Tibial nerve (tissue), 4 donors: ENCODE results near the gene RANGRF.

ENCODE experiments used
- EP300 ChIP-seq, 2 donors: sonication (generic); formaldehyde crosslinking; IDR thresholded peaks; one replicate each; pipeline ENCODE4 v1.6.1; 2017; ENCODE audit warnings: antibody characterized with exemption in 2 of 2, mild to moderate bottlenecking in 1 of 2
- POLR2A ChIP-seq, 2 donors: fragments of 450-650 bp; IDR thresholded peaks; one replicate each; pipeline ENCODE4 v1.6.1; 2017; ENCODE audit warnings: antibody characterized with exemption in 2 of 2, mild to moderate bottlenecking in 2 of 2, moderate library complexity in 2 of 2
- TF ChIP-seq, protein P1 (sequence below), 5 experiments: fragments of 200-600 bp in 3 of 5; fragments of 450-650 bp in 2 of 5; sonication (generic) in 3 of 5; IDR thresholded peaks; one replicate each; pipeline ENCODE4 v1.5.1; 2016 to 2019; ENCODE audit warnings: antibody characterized with exemption in 5 of 5, mild to moderate bottlenecking in 3 of 5, moderate library complexity in 2 of 5

DNA sequence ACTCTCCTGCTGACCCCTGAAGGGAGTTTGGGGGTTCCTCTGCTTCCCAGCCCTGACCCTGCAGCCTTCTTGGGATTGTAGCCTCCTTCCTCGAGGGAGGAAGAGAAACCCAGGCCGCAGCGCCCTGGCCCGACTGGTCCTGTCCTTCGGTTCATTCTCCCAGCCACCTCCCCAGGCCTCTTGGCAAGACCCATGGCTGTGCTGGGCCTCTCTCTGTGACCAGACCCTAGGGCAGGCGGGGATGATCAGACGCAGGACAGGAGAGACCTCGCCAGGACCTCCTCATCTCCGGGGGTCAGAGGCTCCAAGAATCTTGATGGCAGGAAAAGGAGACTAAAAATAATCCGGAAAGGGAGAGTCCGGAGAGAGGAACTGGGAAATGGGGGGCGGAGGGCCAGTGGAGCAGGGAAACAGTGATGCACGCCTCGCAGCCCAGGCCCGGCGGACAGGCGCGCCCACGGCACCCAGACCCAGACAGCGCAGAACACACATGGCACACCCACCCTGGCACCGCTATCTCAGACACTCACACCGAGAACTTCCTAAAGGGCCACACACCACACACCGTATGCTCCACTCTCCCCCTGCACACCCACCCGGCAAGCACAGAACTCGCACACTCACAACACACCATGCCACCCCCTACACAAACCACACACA is 22.8 kb downstream of the RANGRF start:
- TF ChIP-seq, protein P1, sequence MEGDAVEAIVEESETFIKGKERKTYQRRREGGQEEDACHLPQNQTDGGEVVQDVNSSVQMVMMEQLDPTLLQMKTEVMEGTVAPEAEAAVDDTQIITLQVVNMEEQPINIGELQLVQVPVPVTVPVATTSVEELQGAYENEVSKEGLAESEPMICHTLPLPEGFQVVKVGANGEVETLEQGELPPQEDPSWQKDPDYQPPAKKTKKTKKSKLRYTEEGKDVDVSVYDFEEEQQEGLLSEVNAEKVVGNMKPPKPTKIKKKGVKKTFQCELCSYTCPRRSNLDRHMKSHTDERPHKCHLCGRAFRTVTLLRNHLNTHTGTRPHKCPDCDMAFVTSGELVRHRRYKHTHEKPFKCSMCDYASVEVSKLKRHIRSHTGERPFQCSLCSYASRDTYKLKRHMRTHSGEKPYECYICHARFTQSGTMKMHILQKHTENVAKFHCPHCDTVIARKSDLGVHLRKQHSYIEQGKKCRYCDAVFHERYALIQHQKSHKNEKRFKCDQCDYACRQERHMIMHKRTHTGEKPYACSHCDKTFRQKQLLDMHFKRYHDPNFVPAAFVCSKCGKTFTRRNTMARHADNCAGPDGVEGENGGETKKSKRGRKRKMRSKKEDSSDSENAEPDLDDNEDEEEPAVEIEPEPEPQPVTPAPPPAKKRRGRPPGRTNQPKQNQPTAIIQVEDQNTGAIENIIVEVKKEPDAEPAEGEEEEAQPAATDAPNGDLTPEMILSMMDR (IDR thresholded peaks at IDR 0.05): no peak
- TF ChIP-seq POLR2A (IDR thresholded peaks at IDR 0.05) (no peak), EP300 (IDR thresholded peaks at IDR 0.05) (no peak)
